ENCODE results near the gene NCK2.
"Not testable (repeated sequence)": the region's sequence is repeated elsewhere in the genome, so short reads cannot be mapped to it uniquely, and the experiment has no call there.

Gene NCK2

GRCh38 chr2:105756435-105756834 lies 11.7 kb downstream of the NCK2 start:
- Histone ChIP-seq H3K79me2 (peaks cover 54% of the 10 kb centered on the region), H3K36me3 (ENCODE audit: control insufficient read depth, insufficient read depth, low read length) (no peaks in the 10 kb centered on the region), H3K27me3 (ENCODE audit: control insufficient read depth, insufficient read depth, low read length) (no peaks in the 10 kb centered on the region), H3K9ac (no peak overlapping the region), H3K4me2 (ENCODE audit: low read length) (no peak overlapping the region), H3K4me1 (peaks cover 3% of the 10 kb centered on the region), H3K27ac (no peak overlapping the region), H3K4me3 (ENCODE audit: low read depth, low read length) (no peak overlapping the region), H3K9me3 (ENCODE audit: control insufficient read depth, low read length) (no peaks in the 10 kb centered on the region), H2AFZ (no peak overlapping the region)
- no peak for TF ChIP-seq CTCF (IDR thresholded peaks at IDR 0.05)

DNA sequence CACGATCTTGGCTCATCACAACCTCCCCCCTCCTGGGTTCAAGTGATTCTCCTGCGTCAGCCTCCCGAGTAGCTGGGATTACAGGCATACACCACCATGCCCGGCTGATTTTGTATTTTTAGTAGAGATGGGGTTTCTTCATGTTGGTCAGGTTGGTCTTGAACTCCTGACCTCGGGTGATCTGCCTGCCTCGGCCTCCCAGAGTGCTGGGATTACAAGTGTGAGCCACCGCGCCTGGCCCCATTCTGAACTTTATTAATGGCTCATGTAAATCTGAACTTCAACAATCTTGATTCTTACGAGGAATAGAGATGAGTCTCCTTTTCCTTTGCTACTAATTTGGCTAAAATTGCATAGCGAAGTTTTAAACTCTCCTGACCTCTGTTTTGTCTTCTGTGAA lies 12.2 kb downstream of the NCK2 start:
- H3K4me1 ChIP-seq; H3K9me3 ChIP-seq (ENCODE audit: control insufficient read depth, low read length); H3K4me2 ChIP-seq (ENCODE audit: low read length); H3K4me3 ChIP-seq (ENCODE audit: low read depth, low read length); H2AFZ ChIP-seq; H3K27me3 ChIP-seq (ENCODE audit: control insufficient read depth, insufficient read depth, low read length); H3K36me3 ChIP-seq (ENCODE audit: control insufficient read depth, insufficient read depth, low read length); H3K9ac ChIP-seq; H3K27ac ChIP-seq: not testable (repeated sequence)
- H3K79me2 ChIP-seq, result peaks cover 55% of the 10 kb centered on the region

DNA sequence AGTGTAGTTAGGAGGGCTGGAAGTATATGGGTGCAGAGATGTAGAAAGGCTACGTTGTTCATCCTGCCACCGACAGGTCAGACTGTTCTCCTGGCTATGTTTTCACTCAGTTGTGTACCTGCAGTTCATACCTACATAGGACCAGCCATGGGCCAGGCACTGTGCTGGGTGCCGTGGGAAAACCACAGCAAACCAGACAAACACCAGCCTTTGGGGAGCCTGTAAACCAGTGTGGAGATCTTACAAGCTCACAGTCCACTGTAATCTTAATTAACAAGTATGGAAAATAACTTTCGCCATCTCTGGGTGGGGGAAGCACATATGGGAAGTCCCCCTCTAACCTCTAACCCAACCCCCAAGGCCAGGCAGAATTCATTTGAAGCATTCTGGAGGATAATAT lies 12.7 kb downstream of the NCK2 start:
- no peak for TF ChIP-seq CTCF (IDR thresholded peaks at IDR 0.05)
- no peaks in the 10 kb centered on the region for H3K27me3 ChIP-seq (ENCODE audit: control insufficient read depth, insufficient read depth, low read length)
- H3K4me1 ChIP-seq, result peaks cover 3% of the 10 kb centered on the region
- H2AFZ ChIP-seq, result no peak overlapping the region
- H3K27ac ChIP-seq, result no peak overlapping the region
- peaks cover 58% of the 10 kb centered on the region for H3K79me2 ChIP-seq
- H3K9ac ChIP-seq, result no peak overlapping the region
- no peaks in the 10 kb centered on the region for H3K9me3 ChIP-seq (ENCODE audit: control insufficient read depth, low read length)
- no peak overlapping the region for H3K4me2 ChIP-seq (ENCODE audit: low read length)
- H3K4me3 ChIP-seq (ENCODE audit: low read depth, low read length), result no peak overlapping the region
- no peaks in the 10 kb centered on the region for H3K36me3 ChIP-seq (ENCODE audit: control insufficient read depth, insufficient read depth, low read length)

DNA sequence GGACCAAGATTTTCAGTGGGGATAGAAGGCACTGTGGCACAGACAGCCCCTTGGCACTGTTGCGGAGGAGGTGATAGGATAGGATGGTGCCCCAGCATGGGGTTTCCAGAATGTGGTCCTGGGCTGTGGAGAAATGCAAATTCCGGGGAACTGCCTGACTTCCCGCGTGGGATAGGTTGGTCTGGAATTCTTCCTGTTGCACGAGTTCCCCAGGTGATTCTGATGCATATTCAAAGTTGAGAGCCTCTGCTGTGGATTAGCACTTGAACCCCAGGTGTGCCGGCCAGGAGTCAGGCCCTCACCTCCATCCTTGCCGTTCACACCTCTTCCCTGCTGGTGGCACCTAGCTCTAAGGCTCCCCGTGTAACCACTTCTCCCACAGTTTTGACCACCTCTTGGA lies 15.5 kb downstream of the NCK2 start:
- Histone ChIP-seq H3K27me3 (ENCODE audit: control insufficient read depth, insufficient read depth, low read length) (no peaks in the 10 kb centered on the region), H3K9me3 (ENCODE audit: control insufficient read depth, low read length) (no peaks in the 10 kb centered on the region), H3K27ac (no peak overlapping the region), H3K36me3 (ENCODE audit: control insufficient read depth, insufficient read depth, low read length) (no peaks in the 10 kb centered on the region), H3K4me3 (ENCODE audit: low read depth, low read length) (no peak overlapping the region), H3K4me2 (ENCODE audit: low read length) (no peak overlapping the region), H3K9ac (no peak overlapping the region), H2AFZ (no peak overlapping the region), H3K4me1 (peaks cover 3% of the 10 kb centered on the region), H3K79me2 (peaks cover 41% of the 10 kb centered on the region)
- no peak for TF ChIP-seq CTCF (IDR thresholded peaks at IDR 0.05)

- no peaks in the 10 kb centered on the region for H3K36me3 ChIP-seq (ENCODE audit: control insufficient read depth, insufficient read depth, low read length)
- H3K9ac ChIP-seq, result no peak overlapping the region
- H3K4me1 ChIP-seq, result peaks cover 2% of the 10 kb centered on the region
- no peak overlapping the region for H3K27ac ChIP-seq
- H3K9me3 ChIP-seq (ENCODE audit: control insufficient read depth, low read length), result no peaks in the 10 kb centered on the region
- no peak overlapping the region for H2AFZ ChIP-seq
- peaks cover 38% of the 10 kb centered on the region for H3K79me2 ChIP-seq
- no peak overlapping the region for H3K4me2 ChIP-seq (ENCODE audit: low read length)
- TF ChIP-seq CTCF (IDR thresholded peaks at IDR 0.05), result no peak
- H3K27me3 ChIP-seq (ENCODE audit: control insufficient read depth, insufficient read depth, low read length), result no peaks in the 10 kb centered on the region
- no peak overlapping the region for H3K4me3 ChIP-seq (ENCODE audit: low read depth, low read length)
Measured at GRCh38 chr2:105760639-105761337, 16.1 kb downstream of the NCK2 start.
